ENCODE results near the gene ZBTB4. TPM values are rescaled to one million over a fixed set of nuclear protein-coding genes. Genes with fewer than 3 reads are reported as not detected.

The ZBTB4 gene
- total RNA-seq, 1 donor from 2014 or later = 51.0 TPM

DNA sequence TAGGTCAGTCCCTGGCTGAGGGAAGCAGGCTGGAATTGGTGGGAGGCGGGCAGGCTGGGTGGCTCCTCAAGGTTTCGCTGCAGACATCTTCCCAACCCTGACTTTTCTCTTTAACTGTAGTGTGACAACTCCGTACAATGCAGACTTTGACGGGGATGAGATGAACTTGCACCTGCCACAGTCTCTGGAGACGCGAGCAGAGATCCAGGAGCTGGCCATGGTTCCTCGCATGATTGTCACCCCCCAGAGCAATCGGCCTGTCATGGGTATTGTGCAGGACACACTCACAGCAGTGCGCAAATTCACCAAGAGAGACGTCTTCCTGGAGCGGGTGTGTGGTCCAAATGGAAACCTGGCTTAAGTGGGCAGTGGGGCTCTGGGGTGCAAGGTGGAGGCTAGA lies 19.7 kb upstream of the ZBTB4 start:
- Mint-ChIP-seq H3K9me3 (ENCODE audit: low read depth) (no peaks in the 10 kb centered on the region), H3K27me3 (ENCODE audit: low read depth) (no peaks in the 10 kb centered on the region), H3K4me3 (ENCODE audit: unreplicated experiment) (no peak overlapping the region), H3K27ac (ENCODE audit: unreplicated experiment) (no peak overlapping the region), H3K36me3 (ENCODE audit: low read depth) (peaks cover 57% of the 10 kb centered on the region), H3K4me1 (ENCODE audit: low read depth) (no peaks in the 10 kb centered on the region)
- no peak for DNase-seq (ENCODE audit: low spot score)
- TF ChIP-seq, protein P1, sequence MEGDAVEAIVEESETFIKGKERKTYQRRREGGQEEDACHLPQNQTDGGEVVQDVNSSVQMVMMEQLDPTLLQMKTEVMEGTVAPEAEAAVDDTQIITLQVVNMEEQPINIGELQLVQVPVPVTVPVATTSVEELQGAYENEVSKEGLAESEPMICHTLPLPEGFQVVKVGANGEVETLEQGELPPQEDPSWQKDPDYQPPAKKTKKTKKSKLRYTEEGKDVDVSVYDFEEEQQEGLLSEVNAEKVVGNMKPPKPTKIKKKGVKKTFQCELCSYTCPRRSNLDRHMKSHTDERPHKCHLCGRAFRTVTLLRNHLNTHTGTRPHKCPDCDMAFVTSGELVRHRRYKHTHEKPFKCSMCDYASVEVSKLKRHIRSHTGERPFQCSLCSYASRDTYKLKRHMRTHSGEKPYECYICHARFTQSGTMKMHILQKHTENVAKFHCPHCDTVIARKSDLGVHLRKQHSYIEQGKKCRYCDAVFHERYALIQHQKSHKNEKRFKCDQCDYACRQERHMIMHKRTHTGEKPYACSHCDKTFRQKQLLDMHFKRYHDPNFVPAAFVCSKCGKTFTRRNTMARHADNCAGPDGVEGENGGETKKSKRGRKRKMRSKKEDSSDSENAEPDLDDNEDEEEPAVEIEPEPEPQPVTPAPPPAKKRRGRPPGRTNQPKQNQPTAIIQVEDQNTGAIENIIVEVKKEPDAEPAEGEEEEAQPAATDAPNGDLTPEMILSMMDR (IDR thresholded peaks at IDR 0.05) = no peak

DNA sequence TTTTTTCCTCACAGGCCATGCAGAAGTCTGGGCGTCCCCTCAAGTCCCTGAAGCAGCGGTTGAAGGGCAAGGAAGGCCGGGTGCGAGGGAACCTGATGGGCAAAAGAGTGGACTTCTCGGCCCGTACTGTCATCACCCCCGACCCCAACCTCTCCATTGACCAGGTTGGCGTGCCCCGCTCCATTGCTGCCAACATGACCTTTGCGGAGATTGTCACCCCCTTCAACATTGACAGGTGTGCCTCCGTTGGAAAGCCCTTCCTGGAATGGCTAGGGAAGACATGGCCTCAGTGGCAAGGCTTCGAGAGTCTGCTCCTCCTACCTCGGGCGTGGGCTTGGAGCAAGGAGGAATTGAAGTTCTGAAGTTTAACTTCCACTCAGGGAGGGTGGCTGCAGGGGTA lies 18.2 kb upstream of the ZBTB4 start:
- H3K4me1 Mint-ChIP-seq (ENCODE audit: low read depth) = peaks cover 8% of the 10 kb centered on the region
- H3K9me3 Mint-ChIP-seq (ENCODE audit: low read depth) = no peaks in the 10 kb centered on the region
- no peaks in the 10 kb centered on the region for H3K27me3 Mint-ChIP-seq (ENCODE audit: low read depth)
- TF ChIP-seq, protein P1 (IDR thresholded peaks at IDR 0.05) = no peak
- DNase-seq (ENCODE audit: low spot score) = no peak
- H3K4me3 Mint-ChIP-seq (ENCODE audit: unreplicated experiment) = no peak overlapping the region
- H3K27ac Mint-ChIP-seq (ENCODE audit: unreplicated experiment) = no peak overlapping the region
- H3K36me3 Mint-ChIP-seq (ENCODE audit: low read depth) = peaks cover 45% of the 10 kb centered on the region

DNA sequence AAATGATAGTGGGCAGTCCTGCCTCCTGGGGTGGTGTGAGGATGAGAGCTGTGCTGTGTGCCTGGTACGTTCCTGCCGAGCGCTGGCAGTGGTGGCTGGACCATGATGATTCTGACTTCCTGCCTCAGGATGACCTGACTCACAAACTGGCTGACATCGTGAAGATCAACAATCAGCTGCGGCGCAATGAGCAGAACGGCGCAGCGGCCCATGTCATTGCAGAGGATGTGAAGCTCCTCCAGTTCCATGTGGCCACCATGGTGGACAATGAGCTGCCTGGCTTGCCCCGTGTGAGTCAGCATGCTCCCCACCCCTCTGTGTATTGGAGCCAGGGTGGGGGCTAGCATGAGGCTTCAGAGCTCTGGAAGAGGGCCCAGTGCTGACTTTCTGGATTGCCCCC lies 17.8 kb upstream of the ZBTB4 start:
- H3K27me3 Mint-ChIP-seq (ENCODE audit: low read depth) = no peaks in the 10 kb centered on the region
- TF ChIP-seq, protein P1 (IDR thresholded peaks at IDR 0.05) = no peak
- peak; percentile 68 for DNase-seq (ENCODE audit: low spot score)
- H3K36me3 Mint-ChIP-seq (ENCODE audit: low read depth) = peaks cover 42% of the 10 kb centered on the region
- peaks cover 9% of the 10 kb centered on the region for H3K4me1 Mint-ChIP-seq (ENCODE audit: low read depth)
- H3K27ac Mint-ChIP-seq (ENCODE audit: unreplicated experiment) = no peak overlapping the region
- H3K4me3 Mint-ChIP-seq (ENCODE audit: unreplicated experiment) = no peak overlapping the region
- H3K9me3 Mint-ChIP-seq (ENCODE audit: low read depth) = no peaks in the 10 kb centered on the region

DNA sequence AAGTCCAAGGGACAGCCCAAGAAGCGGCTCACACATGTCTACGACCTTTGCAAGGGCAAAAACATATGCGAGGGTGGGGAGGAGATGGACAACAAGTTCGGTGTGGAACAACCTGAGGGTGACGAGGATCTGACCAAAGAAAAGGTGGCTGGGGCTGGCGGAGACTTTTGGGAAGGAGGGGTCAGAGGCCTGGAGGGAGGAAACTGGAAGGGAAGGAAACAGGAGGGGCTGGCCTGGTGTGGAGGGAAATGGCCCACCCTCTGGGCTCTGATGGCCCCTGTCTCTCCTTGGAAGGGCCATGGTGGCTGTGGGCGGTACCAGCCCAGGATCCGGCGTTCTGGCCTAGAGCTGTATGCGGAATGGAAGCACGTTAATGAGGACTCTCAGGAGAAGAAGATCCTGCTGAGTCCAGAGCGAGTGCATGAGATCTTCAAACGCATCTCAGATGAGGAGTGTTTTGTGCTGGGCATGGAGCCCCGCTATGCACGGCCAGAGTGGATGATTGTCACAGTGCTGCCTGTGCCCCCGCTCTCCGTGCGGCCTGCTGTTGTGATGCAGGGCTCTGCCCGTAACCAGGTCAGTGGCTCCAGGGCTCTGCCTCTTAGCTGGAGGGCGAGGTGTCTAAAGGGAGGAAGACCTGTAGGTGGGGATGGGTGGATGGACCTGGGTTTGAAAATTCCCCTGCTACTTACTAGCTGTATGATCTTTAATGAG lies 17.2 kb upstream of the ZBTB4 start:
- Mint-ChIP-seq H3K4me1 (ENCODE audit: low read depth) (peaks cover 13% of the 10 kb centered on the region), H3K27me3 (ENCODE audit: low read depth) (no peaks in the 10 kb centered on the region), H3K4me3 (ENCODE audit: unreplicated experiment) (no peak overlapping the region), H3K27ac (ENCODE audit: unreplicated experiment) (no peak overlapping the region), H3K36me3 (ENCODE audit: low read depth) (peaks cover 41% of the 10 kb centered on the region), H3K9me3 (ENCODE audit: low read depth) (no peaks in the 10 kb centered on the region)
- TF ChIP-seq, protein P1 (IDR thresholded peaks at IDR 0.05) = no peak
- peak; percentile 52 for DNase-seq (ENCODE audit: low spot score)

DNA sequence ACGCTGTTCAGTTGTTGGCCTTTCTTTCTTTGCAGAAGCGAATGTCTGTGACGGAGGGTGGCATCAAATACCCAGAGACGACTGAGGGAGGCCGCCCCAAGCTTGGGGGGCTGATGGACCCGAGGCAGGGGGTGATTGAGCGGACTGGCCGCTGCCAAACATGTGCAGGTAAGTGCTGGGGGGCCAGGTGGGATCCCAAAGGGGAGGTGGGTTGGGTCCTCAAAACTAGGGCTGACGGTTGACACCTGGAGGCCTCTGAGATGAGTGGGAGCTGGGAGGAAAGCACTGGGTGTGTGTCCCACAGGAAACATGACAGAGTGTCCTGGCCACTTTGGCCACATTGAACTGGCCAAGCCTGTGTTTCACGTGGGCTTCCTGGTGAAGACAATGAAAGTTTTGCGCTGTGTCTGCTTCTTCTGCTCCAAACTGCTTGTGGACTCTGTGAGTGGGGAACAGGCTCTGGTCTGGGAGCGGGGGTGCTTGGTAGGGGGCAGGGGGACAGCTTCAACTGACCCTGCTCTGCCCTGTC lies 16.5 kb upstream of the ZBTB4 start:
- Mint-ChIP-seq H3K4me3 (ENCODE audit: unreplicated experiment) (no peak overlapping the region), H3K9me3 (ENCODE audit: low read depth) (no peaks in the 10 kb centered on the region), H3K27ac (ENCODE audit: unreplicated experiment) (no peak overlapping the region), H3K27me3 (ENCODE audit: low read depth) (no peaks in the 10 kb centered on the region), H3K36me3 (ENCODE audit: low read depth) (peaks cover 37% of the 10 kb centered on the region), H3K4me1 (ENCODE audit: low read depth) (peaks cover 17% of the 10 kb centered on the region)
- TF ChIP-seq, protein P1 (IDR thresholded peaks at IDR 0.05) = no peak
- DNase-seq (ENCODE audit: low spot score) = peak; percentile 75
